HG02943 (cell line): ENCODE data around the gene CXADR.
"Not testable (repeated sequence)": the region's sequence is repeated elsewhere in the genome, so short reads cannot be mapped to it uniquely, and the experiment has no call there.

Experiments
- ATAC-seq: cut with Tn5 transposase; IDR thresholded peaks from one replicate; pipeline ENCODE4 v1.9.1; 2021; ENCODE audit warnings: mild to moderate bottlenecking, low read depth, moderate library complexity; ENCODE audit not compliant: unreplicated experiment

The CXADR gene

GRCh38 chr21:17501107-17502006 lies 11.5 kb upstream of the CXADR start:
- no peak for ATAC-seq

- not testable (repeated sequence) for ATAC-seq
These were observed 9.9 kb upstream of the CXADR start for GRCh38 chr21:17502985-17503384.

- no peak for ATAC-seq
These were observed 5.9 kb upstream of the CXADR start for GRCh38 chr21:17506951-17507350.

- no peak for ATAC-seq
These were observed 5.3 kb upstream of the CXADR start for GRCh38 chr21:17507591-17507990.

- ATAC-seq: peak; percentile 36
These were observed 626 bp downstream of the CXADR start for GRCh38 chr21:17513214-17514123.

- no peak for ATAC-seq
These were observed 1.4 kb downstream of the CXADR start for GRCh38 chr21:17514124-17514845.

GRCh38 chr21:17517008-17517407 lies 4.2 kb downstream of the CXADR start:
- ATAC-seq: not testable (repeated sequence)

- no peak for ATAC-seq
These were observed 6.4 kb downstream of the CXADR start for GRCh38 chr21:17519208-17519738.

GRCh38 chr21:17519965-17520609 lies 7.2 kb downstream of the CXADR start:
- ATAC-seq: no peak

- no peak for ATAC-seq
These were observed 10.2 kb downstream of the CXADR start for GRCh38 chr21:17523007-17523451.

- ATAC-seq: not testable (repeated sequence)
These were observed 11.2 kb downstream of the CXADR start for GRCh38 chr21:17523979-17524494.

- ATAC-seq: no peak
These were observed 11.8 kb downstream of the CXADR start for GRCh38 chr21:17524635-17525034.

- no peak for ATAC-seq
These were observed 13.9 kb downstream of the CXADR start for GRCh38 chr21:17526776-17527175.

GRCh38 chr21:17527240-17527639 lies 14.4 kb downstream of the CXADR start:
- ATAC-seq: no peak

- no peak for ATAC-seq
These were observed 14.9 kb downstream of the CXADR start for GRCh38 chr21:17527711-17528110.

GRCh38 chr21:17529648-17530047 lies 16.8 kb downstream of the CXADR start:
- ATAC-seq: no peak

GRCh38 chr21:17532292-17532691 lies 19.4 kb downstream of the CXADR start:
- ATAC-seq: no peak

- ATAC-seq: no peak
These were observed 23.5 kb downstream of the CXADR start for GRCh38 chr21:17536381-17536780.

- no peak for ATAC-seq
These were observed 24.5 kb downstream of the CXADR start for GRCh38 chr21:17537299-17537698.

- ATAC-seq: no peak
These were observed 25.7 kb downstream of the CXADR start for GRCh38 chr21:17538576-17538975.
